Stimulated activated CD4-positive, alpha-beta T cell treated with anti-CD3 and anti-CD28 coated beads, Interleukin-4, amount 100 ng/mL, for 24 hours (primary cell): ENCODE measurements around the gene ZWILCH.
"Not testable (repeated sequence)": the region's sequence is repeated elsewhere in the genome, so short reads cannot be mapped to it uniquely, and the experiment has no call there.

Experiments used
- DNase-seq: peaks from one replicate; pipeline ENCODE4 v3.0.0-alpha.2; 2020

Gene ZWILCH

GRCh38 chr15:66504563-66505429 lies at the start of gene ZWILCH, which contains the start of gene RPL4:
Gene ZWILCH (plus strand): TSS chr15:66505326. CDS start chr15:66505339, 13 bp downstream.
Gene RPL4 (minus strand): TSS chr15:66504855. CDS start chr15:66504790, 65 bp downstream.
- DNase-seq = peak; percentile 84

DNA sequence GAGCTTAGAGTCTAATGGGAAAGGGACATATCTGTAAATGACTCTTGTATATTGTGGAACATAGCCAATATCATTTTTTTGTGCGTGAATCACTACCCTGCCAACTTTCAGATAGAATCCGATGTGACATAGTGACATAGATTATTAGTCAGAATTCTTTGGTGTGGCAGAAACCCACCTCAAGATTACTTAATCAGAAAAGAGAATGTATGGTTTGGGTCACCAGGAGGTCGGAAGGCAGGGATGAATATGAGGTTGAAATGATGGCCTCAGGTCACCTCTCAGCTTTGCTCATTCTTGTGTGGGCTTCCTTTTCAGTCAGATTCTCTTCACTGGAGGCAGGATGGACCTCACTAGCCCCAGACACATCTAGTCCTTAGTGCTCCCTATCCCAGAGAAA lies 48.9 kb upstream of the ZWILCH start:
- DNase-seq = no peak

- no peak for DNase-seq
Measured at GRCh38 chr15:66459818-66460615, 45.1 kb upstream of the ZWILCH start.

DNA sequence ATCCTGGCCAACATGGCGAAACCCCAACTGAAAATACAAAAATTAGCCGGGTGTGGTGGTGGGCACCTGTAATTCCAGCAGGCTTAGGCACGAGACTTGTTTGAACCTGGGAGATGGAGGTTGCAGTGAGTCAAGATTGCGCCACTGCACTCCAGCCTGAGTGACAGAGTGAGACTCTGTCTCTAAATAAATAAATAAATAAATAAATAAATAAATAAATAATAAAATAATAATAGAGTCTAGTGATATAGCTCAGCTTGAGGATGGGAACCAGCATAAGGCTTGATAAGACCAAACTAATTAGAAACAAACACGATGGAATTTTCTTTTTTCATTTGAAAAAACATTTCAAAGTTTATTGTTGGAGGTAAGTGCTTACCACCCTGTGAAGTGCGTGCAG lies 43.8 kb upstream of the ZWILCH start:
- not testable (repeated sequence) for DNase-seq

GRCh38 chr15:66461917-66462316 lies 43.2 kb upstream of the ZWILCH start:
- no peak for DNase-seq

DNA sequence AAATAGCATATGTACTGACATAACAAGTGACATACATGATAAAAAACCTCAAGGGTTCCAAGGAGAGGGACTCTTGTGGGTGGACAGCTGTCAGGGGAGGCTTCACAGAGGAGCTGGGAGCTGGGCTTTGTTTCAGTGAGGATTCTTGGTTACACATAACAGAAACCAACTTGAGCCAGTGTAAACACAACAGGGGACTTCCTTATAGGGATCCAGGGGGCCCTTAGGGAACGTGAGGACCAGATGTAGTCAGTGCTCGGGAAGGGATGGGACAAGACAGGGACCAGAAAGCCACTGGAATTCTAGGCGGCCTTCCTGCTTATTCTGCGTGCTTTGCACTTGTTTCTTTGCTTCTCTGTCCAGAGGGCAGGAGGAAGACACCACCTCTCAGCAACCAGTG lies 42.5 kb upstream of the ZWILCH start:
- no peak for DNase-seq

GRCh38 chr15:66465294-66465693 lies 39.8 kb upstream of the ZWILCH start:
- DNase-seq = not testable (repeated sequence)

GRCh38 chr15:66467162-66468040 lies 37.7 kb upstream of the ZWILCH start:
- not testable (repeated sequence) for DNase-seq

DNA sequence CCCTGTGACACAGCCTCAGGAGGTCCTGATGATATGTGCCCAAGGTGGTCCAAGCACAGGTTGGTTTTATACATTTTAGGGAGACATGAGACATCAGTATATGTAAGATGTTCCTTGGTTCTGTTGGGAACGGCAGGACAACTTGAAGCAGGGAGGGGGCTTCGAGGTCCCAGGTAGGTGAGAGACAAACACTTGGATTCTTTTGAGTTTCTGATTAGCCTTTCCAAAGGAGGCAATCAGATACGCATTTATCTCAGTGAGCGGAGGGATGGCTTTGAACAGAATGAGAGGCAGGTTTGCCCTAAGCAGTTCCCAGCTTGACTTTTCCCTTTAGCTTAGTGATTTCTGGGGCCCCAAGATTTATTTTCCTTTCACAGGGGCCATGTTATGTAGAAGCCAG lies 34.3 kb upstream of the ZWILCH start:
- not testable (repeated sequence) for DNase-seq

- DNase-seq = peak; percentile 33
Measured at GRCh38 chr15:66472176-66472999, 32.7 kb upstream of the ZWILCH start.

- no peak for DNase-seq
Measured at GRCh38 chr15:66474135-66474534, 31.0 kb upstream of the ZWILCH start.

DNA sequence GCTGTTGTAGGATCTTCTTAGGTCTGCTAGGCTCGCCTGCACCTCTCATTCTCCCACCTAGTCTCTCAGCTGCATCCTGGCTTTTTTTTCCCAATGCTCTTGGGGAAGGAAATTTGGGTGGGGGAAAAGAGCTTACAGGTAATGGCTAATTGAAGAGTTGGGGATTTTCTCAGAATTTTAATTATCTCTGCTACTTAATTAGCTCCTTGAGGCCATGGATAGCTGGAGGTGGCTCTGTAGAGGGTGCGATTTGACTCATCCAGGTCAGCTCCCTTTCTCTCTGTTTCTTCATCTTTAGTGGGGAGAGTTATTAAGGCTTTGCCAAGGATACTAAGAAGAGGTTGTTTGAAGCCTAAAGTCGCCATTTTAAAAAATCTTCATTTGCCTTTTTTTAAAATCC lies 30.2 kb upstream of the ZWILCH start:
- DNase-seq = no peak

GRCh38 chr15:66476535-66476934 lies 28.6 kb upstream of the ZWILCH start:
- no peak for DNase-seq

DNA sequence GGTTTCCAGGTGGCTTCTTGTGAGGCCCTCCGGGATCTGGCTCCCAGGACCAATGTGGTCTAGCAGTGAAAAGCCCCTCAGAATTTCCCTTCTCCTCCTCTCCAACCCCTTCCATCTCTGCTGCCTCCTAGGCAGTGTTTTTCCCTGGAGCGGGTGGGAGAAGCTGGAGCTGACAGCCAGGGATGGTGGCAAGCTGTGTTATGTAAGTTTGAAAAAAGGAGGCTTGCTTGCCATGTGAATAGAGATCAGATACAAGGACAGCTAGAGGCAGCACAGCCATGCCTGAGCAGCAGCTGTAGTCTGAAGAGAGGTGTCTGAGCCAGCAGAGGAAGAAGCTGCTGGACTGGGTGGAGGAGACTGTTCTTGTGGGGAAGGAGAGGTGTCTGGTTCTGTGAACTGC lies 28.1 kb upstream of the ZWILCH start:
- no peak for DNase-seq

DNA sequence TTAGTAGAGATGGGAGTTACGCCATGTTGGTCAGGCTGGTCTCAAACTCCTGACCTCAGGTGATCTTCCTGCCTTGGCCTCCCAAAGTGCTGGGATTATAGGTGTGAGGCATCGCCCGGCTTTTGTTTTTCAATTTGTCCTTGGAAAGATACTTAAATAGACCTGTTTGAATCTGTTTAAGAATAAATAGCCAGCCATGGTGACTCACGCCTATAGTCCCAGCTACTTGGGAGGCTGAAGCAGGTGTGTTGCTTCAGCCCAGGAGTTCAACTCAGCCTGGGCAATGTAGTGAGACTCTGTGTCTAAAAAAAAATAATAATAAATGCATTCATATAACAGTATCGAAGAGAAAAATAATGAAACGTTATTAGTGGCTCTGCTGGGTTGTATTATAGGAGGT lies 24.9 kb upstream of the ZWILCH start:
- no peak for DNase-seq

GRCh38 chr15:66481107-66481856 lies 23.8 kb upstream of the ZWILCH start:
- no peak for DNase-seq

- DNase-seq = no peak
Measured at GRCh38 chr15:66482539-66482938, 22.6 kb upstream of the ZWILCH start.

DNA sequence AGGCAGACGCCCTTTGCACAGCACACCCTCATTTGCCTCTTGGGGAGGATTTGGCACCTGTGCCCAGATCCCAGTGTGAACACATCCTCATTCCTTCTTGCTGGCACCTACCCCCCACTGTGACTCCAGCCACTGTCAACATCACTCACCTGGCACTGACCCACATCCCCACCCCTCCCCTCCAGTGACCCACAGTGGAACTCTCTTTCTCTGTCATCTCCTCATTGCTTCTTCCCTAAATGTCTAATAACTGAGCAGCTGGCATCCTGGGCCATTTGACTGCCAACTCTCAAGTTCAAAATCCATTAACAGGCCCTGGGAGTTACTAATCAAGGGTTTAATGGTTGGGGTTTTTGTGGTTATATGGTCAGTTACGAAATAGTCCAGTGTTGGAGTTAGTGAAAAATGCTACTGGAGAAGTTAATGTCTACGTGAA lies 22.0 kb upstream of the ZWILCH start:
- DNase-seq = no peak

GRCh38 chr15:66484539-66485112 lies 20.5 kb upstream of the ZWILCH start:
- no peak for DNase-seq

DNA sequence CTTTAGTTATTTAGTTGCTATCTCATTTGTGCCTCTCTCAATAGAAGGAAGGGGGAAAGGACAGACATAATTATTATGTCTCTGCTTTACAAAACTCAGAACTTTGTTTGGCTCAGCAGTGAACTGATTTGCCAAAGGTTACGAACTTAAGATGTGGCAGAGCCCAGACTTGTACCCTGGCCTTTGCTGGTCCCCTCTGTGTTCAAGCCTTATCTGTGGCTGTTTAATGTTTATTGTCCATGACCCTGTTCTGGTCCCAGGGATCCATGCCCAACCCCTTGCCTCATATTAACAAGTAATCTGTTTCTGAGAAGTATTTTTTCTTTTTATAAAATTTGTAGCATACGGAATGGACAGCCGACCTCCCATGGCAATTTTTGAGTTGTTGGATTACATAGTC lies 18.2 kb upstream of the ZWILCH start:
- DNase-seq = no peak

DNA sequence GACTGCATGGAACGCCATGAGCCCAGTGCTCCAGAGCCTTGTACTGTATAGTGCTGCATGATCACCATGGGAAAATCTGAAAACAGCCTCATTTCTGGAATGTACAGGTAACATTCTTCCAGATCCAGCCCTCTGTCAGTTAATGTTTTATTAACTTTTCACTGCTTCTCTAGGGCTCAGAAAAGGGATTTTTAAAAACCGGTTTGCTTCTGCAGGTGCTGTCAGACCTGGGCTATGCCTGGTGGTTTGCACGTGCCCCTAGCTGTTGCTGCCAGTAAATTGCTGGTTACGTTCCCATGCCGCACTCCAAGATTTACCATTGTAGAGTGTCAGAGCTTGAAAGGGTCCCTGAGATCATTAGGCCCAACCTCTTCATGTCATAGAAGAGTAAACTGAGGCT lies 16.6 kb upstream of the ZWILCH start:
- DNase-seq = no peak
